Astrocyte (in vitro differentiated cells and primary cell): ENCODE data around the gene PCP4.

ENCODE experiments used
- EZH2 ChIP-seq: IDR thresholded peaks from 2 replicates; pipeline ENCODE4 v1.6.1; 2012; ENCODE audit warnings: mild to moderate bottlenecking, low read length, inconsistent platforms; ENCODE audit not compliant: insufficient read depth
- TF ChIP-seq, protein P1 (sequence below): IDR thresholded peaks from 2 replicates; pipeline ENCODE4 v1.5.1; 2011; ENCODE audit warnings: low read depth, mild to moderate bottlenecking, inconsistent platforms, low read length, moderate library complexity; ENCODE audit not compliant: insufficient read depth

- TF ChIP-seq, protein P1, sequence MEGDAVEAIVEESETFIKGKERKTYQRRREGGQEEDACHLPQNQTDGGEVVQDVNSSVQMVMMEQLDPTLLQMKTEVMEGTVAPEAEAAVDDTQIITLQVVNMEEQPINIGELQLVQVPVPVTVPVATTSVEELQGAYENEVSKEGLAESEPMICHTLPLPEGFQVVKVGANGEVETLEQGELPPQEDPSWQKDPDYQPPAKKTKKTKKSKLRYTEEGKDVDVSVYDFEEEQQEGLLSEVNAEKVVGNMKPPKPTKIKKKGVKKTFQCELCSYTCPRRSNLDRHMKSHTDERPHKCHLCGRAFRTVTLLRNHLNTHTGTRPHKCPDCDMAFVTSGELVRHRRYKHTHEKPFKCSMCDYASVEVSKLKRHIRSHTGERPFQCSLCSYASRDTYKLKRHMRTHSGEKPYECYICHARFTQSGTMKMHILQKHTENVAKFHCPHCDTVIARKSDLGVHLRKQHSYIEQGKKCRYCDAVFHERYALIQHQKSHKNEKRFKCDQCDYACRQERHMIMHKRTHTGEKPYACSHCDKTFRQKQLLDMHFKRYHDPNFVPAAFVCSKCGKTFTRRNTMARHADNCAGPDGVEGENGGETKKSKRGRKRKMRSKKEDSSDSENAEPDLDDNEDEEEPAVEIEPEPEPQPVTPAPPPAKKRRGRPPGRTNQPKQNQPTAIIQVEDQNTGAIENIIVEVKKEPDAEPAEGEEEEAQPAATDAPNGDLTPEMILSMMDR: no peak
- no peak for TF ChIP-seq EZH2
These were observed 51.3 kb downstream of the PCP4 start for GRCh38 chr21:39918558-39918957.
